Testis (tissue), 3 donors: ENCODE results near the gene ABCB11. TPM values are rescaled to one million over a fixed set of nuclear protein-coding genes. Genes with fewer than 3 reads are reported as not detected.

Experiments
- DNase-seq: peaks from one replicate; pipeline ENCODE4 v3.0.0-alpha.2; 2019
- H3K27ac ChIP-seq, 2 donors: fragments of 200-600 bp; sonication (generic); one replicate each; pipeline ENCODE4 v1.5.1; 2019
- H3K27me3 ChIP-seq: fragments of 200-600 bp; sonication (generic); one replicate; pipeline ENCODE4 v1.5.1; 2019
- H3K36me3 ChIP-seq: fragments of 200-600 bp; sonication (generic); one replicate; pipeline ENCODE4 v1.5.1; 2017; ENCODE audit warnings: low read depth; ENCODE audit errors: missing control alignments
- H3K4me1 ChIP-seq: fragments of 200-600 bp; sonication (generic); one replicate; pipeline ENCODE4 v1.5.1; 2019
- H3K4me3 ChIP-seq, 2 donors: fragments of 200-600 bp; sonication (generic); one replicate each; pipeline ENCODE4 v1.5.1; 2017 to 2019
- H3K9me3 ChIP-seq: fragments of 200-600 bp; sonication (generic); one replicate; pipeline ENCODE4 v1.5.1; 2017
- POLR2A ChIP-seq: fragments of 450-650 bp; IDR thresholded peaks from one replicate; pipeline ENCODE4 v1.6.1; 2017; ENCODE audit warnings: antibody characterized with exemption, mild to moderate bottlenecking, moderate library complexity
- WGBS, 2 donors: methylation state at CpG; one replicate each; pipeline ENCODE4 v1.1.5; 2018; 5-methylcytosine and 5-hydroxymethylcytosine counted together
- intact Hi-C: fragments of 100-400 bp; cut with DNase I; formaldehyde crosslinking; loops from one replicate; pipeline ENCODE4 v1.15.1; 2023; ENCODE audit warnings: low total_unique reads
- polyA plus RNA-seq: library from polyadenylated mRNA; stranded (reverse); fragments of 350-450 nt; fragmentation: Illumina TruSeq; extraction: RNeasy Lipid Tissue Mini Kit (QIAGEN cat#74804); gene quantifications from one replicate; pipeline ENCODE4 v1.2.3, GENCODE V29; 2014; ENCODE audit warnings: low read depth, low replicate concordance; ENCODE audit not compliant: insufficient read depth
- total RNA-seq, 2 donors: library from RNA; depleted of rRNA; stranded (reverse); fragments of >200 nt; gene quantifications; one replicate each; pipeline ENCODE4 v1.2.3, GENCODE V29; 2016
- TF ChIP-seq, protein P1 (sequence below), 3 experiments: fragments of 450-650 bp in 2 of 3; fragments of 200-600 bp in 1 of 3; sonication (generic) in 1 of 3; IDR thresholded peaks; one replicate each; pipeline ENCODE4 v1.5.1; 2016 to 2019; ENCODE audit warnings: antibody characterized with exemption in 3 of 3, mild to moderate bottlenecking in 2 of 3, moderate library complexity in 1 of 3

Gene ABCB11
- total and polyA plus RNA-seq, 3 donors from 2014 or later = 4.6 to 16.1 (median 7.2) TPM

DNA sequence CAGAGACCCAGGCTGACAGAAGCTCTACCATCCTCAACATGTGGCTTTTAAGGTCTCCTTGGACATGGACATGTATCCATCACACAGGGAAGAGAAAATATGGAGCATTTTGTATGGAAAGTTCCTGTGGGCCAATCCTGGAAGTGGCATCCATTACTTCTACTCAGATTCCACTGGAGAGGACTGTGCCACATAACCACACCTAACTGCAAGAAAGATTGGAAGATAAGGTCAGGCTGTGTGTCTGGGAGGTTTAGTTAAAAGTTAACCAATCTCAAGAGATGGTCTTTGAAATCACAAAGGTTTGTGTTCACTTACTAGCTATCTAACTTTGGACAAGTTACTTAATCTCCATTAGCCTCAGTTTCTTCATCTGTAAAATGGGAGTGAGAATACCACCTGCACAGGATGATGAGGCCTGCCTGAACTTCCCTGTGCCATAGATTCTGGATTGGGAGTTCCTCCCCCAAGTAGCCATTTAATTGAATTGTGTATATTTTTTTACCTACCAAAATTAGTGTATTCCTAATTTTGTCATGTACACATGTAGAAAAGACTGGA, 3.9 kb upstream of the ABCB11 start:
- intact Hi-C loops = no loop called here
- Histone ChIP-seq H3K27ac (no peak overlapping the region), H3K27me3 (no peaks in the 10 kb centered on the region), H3K4me1 (no peaks in the 10 kb centered on the region), H3K36me3 (no peaks in the 10 kb centered on the region), H3K4me3 (no peak overlapping the region), H3K9me3 (no peaks in the 10 kb centered on the region)
- no peak for DNase-seq
- TF ChIP-seq POLR2A = no peak
- TF ChIP-seq, protein P1, sequence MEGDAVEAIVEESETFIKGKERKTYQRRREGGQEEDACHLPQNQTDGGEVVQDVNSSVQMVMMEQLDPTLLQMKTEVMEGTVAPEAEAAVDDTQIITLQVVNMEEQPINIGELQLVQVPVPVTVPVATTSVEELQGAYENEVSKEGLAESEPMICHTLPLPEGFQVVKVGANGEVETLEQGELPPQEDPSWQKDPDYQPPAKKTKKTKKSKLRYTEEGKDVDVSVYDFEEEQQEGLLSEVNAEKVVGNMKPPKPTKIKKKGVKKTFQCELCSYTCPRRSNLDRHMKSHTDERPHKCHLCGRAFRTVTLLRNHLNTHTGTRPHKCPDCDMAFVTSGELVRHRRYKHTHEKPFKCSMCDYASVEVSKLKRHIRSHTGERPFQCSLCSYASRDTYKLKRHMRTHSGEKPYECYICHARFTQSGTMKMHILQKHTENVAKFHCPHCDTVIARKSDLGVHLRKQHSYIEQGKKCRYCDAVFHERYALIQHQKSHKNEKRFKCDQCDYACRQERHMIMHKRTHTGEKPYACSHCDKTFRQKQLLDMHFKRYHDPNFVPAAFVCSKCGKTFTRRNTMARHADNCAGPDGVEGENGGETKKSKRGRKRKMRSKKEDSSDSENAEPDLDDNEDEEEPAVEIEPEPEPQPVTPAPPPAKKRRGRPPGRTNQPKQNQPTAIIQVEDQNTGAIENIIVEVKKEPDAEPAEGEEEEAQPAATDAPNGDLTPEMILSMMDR (IDR thresholded peaks at IDR 0.05) = no peak

DNA sequence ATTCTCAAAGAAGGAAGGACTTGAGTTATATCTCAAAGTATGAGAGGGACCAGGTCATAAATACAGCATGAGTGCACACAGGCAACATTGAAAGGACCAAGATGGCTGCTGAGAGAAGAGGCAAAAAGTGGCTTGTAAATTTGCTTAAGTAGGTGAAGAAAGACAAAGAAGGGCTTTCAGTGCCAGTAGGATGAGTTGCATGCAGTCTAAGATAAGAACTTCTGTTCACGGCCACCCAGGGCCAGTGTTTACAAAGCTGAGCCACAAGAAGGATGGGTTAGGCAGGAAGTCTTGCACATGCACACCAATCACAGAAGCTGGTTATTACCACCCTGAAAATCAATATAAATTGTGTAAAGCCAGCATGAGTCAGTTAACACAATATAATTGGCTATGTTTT, 3.1 kb upstream of the ABCB11 start:
- TF ChIP-seq, protein P1 (IDR thresholded peaks at IDR 0.05) = no peak
- no peak for TF ChIP-seq POLR2A

DNA sequence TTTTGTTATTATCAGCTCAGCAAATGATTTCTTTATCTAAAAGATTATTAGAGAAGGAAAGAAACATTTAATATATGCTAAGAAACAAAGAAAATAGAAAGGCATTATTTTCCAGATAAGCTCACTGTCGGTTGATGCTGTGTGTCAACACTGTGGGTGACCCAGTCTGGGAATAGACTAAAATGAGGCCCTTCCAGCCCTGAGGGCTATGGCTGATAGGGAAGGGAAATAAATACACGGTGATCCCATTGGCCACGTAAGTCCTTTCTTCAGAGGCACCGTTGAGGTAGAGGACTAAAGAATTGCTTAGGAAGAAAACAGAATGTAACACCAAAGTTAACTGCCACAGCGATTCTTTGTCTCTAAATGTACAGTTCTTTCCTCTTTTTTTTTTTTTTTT, 1.8 kb downstream of the ABCB11 start:
- H3K4me3 ChIP-seq = peak overlapping the region in 1 of 2 donors; percentile 12
- H3K36me3 ChIP-seq = no peaks in the 10 kb centered on the region
- 56 to 65% methylated on average over 5 of the region's 5 CpGs for WGBS, 2 donors
- TF ChIP-seq POLR2A = no peak
- TF ChIP-seq, protein P1 (IDR thresholded peaks at IDR 0.05) = no peak
- no peaks in the 10 kb centered on the region for H3K9me3 ChIP-seq
- intact Hi-C loops = no loop called here
- no peak for DNase-seq
- no peak overlapping the region for H3K27ac ChIP-seq
- H3K27me3 ChIP-seq = no peaks in the 10 kb centered on the region
- H3K4me1 ChIP-seq = no peaks in the 10 kb centered on the region

More for the DNA sequence above, 3.1 kb upstream of the ABCB11 start:
- WGBS, 2 donors = 59 to 67% methylated on average over 1 of the region's 1 CpG
- Histone ChIP-seq H3K4me3 (no peak overlapping the region), H3K36me3 (no peaks in the 10 kb centered on the region), H3K27ac (no peak overlapping the region), H3K9me3 (no peaks in the 10 kb centered on the region), H3K27me3 (no peaks in the 10 kb centered on the region), H3K4me1 (no peaks in the 10 kb centered on the region)
- no peak for DNase-seq
- intact Hi-C loops = no loop called here

DNA sequence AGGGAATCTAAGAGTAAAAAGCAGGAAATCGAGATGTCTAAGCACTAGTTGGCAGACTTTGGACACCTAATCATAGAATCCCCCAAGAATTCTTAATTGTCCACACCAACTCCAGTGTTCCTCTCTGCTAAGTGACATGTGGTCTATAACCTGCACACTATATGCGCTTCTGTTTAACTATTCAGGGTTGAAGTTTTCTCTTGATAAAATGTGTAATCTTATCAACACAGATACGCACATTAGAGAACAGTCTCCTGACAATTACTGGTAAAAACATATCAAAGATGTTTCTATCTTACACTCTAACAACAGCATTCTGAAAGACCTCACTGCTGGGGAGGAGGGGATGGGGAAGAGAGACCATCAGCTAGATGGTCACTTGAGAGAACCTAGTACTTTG, 3.9 kb downstream of the ABCB11 start:
- DNase-seq = no peak
- no peak overlapping the region for H3K27ac ChIP-seq
- no peaks in the 10 kb centered on the region for H3K9me3 ChIP-seq
- 65 to 84% methylated on average over 3 of the region's 3 CpGs for WGBS, 2 donors
- no peaks in the 10 kb centered on the region for H3K4me1 ChIP-seq
- TF ChIP-seq, protein P1 (IDR thresholded peaks at IDR 0.05) = no peak
- TF ChIP-seq POLR2A = no peak
- intact Hi-C loops = no loop called here
- H3K36me3 ChIP-seq = no peaks in the 10 kb centered on the region
- H3K4me3 ChIP-seq = no peak overlapping the region
- H3K27me3 ChIP-seq = no peaks in the 10 kb centered on the region

DNA sequence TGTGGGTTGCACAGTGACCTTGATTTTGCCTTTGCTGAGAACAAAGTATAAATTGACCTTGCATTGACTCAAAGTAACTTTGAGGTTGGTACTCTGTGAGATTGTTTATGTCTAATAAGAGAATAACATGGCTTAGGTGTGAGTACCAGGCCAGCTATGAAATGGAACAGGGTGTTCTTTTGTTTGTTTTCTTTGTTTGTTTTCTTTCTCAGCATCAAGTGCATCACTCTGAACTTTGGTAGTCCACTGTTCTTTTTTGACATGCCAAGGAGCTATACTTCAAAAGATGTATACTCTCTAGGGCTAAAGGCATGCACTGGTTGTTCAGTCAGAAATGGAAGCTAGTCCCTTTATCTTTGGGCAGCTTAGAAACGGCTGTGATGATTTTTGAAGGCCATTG, 5.1 kb downstream of the ABCB11 start:
- Histone ChIP-seq H3K9me3 (no peaks in the 10 kb centered on the region), H3K27ac (no peak overlapping the region), H3K4me3 (no peak overlapping the region), H3K36me3 (no peaks in the 10 kb centered on the region), H3K27me3 (no peaks in the 10 kb centered on the region), H3K4me1 (no peaks in the 10 kb centered on the region)
- DNase-seq = no peak
- TF ChIP-seq, protein P1 (IDR thresholded peaks at IDR 0.05) = no peak
- TF ChIP-seq POLR2A = no peak
- intact Hi-C loops = no loop called here
- 13 to 38% methylated on average over 1 of the region's 1 CpG for WGBS, 2 donors
